Measurements from ENCODE around the gene ARHGEF37.
A peak's percentile ranks its signal among the peaks of the same experiment; 100 is the strongest.

The ARHGEF37 gene

GRCh38 chr5:149543361-149544027 is 37.8 kb upstream of the ARHGEF37 start:
- H3K4me3 ChIP-seq (ENCODE audit: low read depth, low read length) = no peak overlapping the region
- DNase-seq (ENCODE audit: low read depth) = no peak
- TF ChIP-seq, protein P1, sequence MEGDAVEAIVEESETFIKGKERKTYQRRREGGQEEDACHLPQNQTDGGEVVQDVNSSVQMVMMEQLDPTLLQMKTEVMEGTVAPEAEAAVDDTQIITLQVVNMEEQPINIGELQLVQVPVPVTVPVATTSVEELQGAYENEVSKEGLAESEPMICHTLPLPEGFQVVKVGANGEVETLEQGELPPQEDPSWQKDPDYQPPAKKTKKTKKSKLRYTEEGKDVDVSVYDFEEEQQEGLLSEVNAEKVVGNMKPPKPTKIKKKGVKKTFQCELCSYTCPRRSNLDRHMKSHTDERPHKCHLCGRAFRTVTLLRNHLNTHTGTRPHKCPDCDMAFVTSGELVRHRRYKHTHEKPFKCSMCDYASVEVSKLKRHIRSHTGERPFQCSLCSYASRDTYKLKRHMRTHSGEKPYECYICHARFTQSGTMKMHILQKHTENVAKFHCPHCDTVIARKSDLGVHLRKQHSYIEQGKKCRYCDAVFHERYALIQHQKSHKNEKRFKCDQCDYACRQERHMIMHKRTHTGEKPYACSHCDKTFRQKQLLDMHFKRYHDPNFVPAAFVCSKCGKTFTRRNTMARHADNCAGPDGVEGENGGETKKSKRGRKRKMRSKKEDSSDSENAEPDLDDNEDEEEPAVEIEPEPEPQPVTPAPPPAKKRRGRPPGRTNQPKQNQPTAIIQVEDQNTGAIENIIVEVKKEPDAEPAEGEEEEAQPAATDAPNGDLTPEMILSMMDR (IDR thresholded peaks at IDR 0.05; ENCODE audit: low read depth, low read length, missing control alignments) = no peak

DNA sequence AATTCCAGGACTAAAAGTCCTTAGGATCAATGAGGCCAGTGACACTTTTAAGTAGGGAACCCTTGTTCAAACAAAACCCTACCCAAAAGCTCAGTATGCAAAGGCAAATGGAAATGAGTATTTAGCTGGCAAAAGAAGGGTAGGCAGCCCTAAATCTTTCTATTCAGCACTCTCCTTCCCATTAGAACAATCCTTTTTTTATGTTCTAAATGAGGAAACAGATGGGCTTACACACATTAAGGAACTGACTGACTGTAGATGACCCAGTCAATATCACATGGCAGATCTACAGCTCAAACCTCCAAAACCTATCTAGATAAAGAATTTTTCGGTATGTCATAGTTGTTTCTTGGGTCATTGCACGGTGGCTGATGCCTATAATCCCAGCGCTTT is 37.3 kb upstream of the ARHGEF37 start:
- H3K4me3 ChIP-seq (ENCODE audit: low read depth, low read length) = no peak overlapping the region
- no peak for DNase-seq (ENCODE audit: low read depth)
- TF ChIP-seq, protein P1 (IDR thresholded peaks at IDR 0.05; ENCODE audit: low read depth, low read length, missing control alignments) = no peak

DNA sequence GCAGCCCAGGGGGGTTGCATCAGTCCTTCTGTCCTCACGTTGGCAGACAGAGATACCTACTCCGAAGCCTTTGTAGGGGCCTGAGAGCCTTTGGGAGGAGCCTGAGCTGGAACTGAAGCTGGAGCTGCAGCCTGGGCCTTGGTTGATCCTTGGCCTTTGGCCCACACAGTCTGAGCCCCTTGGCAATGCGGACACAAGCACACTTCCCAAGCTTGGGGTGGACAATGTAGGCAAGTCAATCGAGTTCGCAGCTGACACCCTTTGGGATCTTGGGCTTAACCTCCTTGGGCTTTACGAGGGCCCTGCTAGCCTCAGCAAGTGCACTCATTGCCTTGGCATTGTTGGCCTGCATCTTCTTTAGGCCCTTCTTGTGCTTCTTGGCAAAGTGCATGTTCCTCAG is 36.0 kb upstream of the ARHGEF37 start:
- no peak overlapping the region for H3K4me3 ChIP-seq (ENCODE audit: low read depth, low read length)
- TF ChIP-seq, protein P1 (IDR thresholded peaks at IDR 0.05; ENCODE audit: low read depth, low read length, missing control alignments) = no peak
- DNase-seq (ENCODE audit: low read depth) = no peak

GRCh38 chr5:149546974-149547373 is 34.3 kb upstream of the ARHGEF37 start:
- no peak overlapping the region for H3K4me3 ChIP-seq (ENCODE audit: low read depth, low read length)
- TF ChIP-seq, protein P1 (IDR thresholded peaks at IDR 0.05; ENCODE audit: low read depth, low read length, missing control alignments) = no peak
- no peak for DNase-seq (ENCODE audit: low read depth)

- TF ChIP-seq, protein P1 (IDR thresholded peaks at IDR 0.05; ENCODE audit: low read depth, low read length, missing control alignments) = no peak
- peak overlapping the region; percentile 82 for H3K4me3 ChIP-seq (ENCODE audit: low read depth, low read length)
- DNase-seq (ENCODE audit: low read depth) = peak; percentile 65
These were observed 31.6 kb upstream of the ARHGEF37 start for GRCh38 chr5:149549461-149550267.

DNA sequence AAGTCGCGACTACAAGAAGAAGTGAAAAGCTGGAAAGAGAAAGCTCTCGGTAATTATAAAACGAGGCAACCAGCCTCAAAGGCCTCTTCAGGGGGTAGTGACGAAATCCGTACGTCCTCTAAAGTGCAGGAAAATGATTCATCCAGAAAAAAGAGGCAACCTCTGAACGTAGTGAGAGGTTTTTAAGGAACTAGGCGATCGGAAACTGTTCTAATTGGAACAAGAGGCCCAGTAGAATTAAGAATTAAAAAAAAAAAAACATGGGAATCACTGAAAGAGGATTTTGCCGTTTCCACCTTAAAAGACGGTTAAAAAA is 31.1 kb upstream of the ARHGEF37 start:
- no peak for DNase-seq (ENCODE audit: low read depth)
- TF ChIP-seq, protein P1 (IDR thresholded peaks at IDR 0.05; ENCODE audit: low read depth, low read length, missing control alignments) = no peak
- peak overlapping the region; percentile 82 for H3K4me3 ChIP-seq (ENCODE audit: low read depth, low read length)

Measured in GM12864 (cell line).